22Rv1 (cell line): ENCODE measurements around the gene TMEM183A.

ENCODE experiments used
- CTCF ChIP-seq: fragments of 450-650 bp; IDR thresholded peaks from 2 replicates; pipeline ENCODE4 v1.5.1; 2017; ENCODE audit warnings: mild to moderate bottlenecking
- ZFX ChIP-seq: fragments of 450-650 bp; IDR thresholded peaks from 2 replicates; pipeline ENCODE4 v1.6.1; 2017; ENCODE audit warnings: antibody characterized with exemption, borderline replicate concordance

- TF ChIP-seq CTCF, result peak; percentile 15; the same call in 1 of the 2 replicates
- TF ChIP-seq ZFX, result no peak
These were observed 48.1 kb downstream of the TMEM183A start for GRCh38 chr1:203055161-203055799.
